NCI-H460 (cell line): ENCODE data around the gene SLCO2B1. TPM values are rescaled to one million over a fixed set of nuclear protein-coding genes. Genes with fewer than 3 reads are reported as not detected.
A peak's percentile ranks its signal among the peaks of the same experiment; 100 is the strongest.
"Not testable (repeated sequence)": the region's sequence is repeated elsewhere in the genome, so short reads cannot be mapped to it uniquely, and the experiment has no call there.

Experiments used
- DNase-seq: peaks from one replicate; pipeline ENCODE4 v3.0.0-alpha.2; 2016; ENCODE audit warnings: low read depth; ENCODE audit errors: extremely low read depth
- polyA plus RNA-seq: library from polyadenylated mRNA; depleted of rRNA; stranded (reverse); fragments of >200 nt; gene quantifications from 2 replicates; pipeline ENCODE4 v1.2.3, GENCODE V29; 2014; cell fraction: nucleus; rRNA removed
- total RNA-seq: library from RNA; depleted of rRNA; stranded (reverse); fragments of >200 nt; shearing (Covaris generic); gene quantifications from 2 replicates; pipeline ENCODE4 v1.2.3, GENCODE V29; 2014; rRNA removed

The SLCO2B1 gene
- 0.17 TPM in 1 of 2 replicates, not detected in the other for total RNA-seq
- 1.8 TPM in 1 of 2 replicates, not detected in the other for polyA plus RNA-seq

- no peak for DNase-seq
Measured at GRCh38 chr11:75150879-75151278, at the start of gene SLCO2B1. SLCO2B1 (plus strand) TSS chr11:75151107; CDS start chr11:75151382, 275 bp downstream.

- no peak for DNase-seq
Measured at GRCh38 chr11:75101424-75102128, 49.3 kb upstream of the SLCO2B1 start.

DNA sequence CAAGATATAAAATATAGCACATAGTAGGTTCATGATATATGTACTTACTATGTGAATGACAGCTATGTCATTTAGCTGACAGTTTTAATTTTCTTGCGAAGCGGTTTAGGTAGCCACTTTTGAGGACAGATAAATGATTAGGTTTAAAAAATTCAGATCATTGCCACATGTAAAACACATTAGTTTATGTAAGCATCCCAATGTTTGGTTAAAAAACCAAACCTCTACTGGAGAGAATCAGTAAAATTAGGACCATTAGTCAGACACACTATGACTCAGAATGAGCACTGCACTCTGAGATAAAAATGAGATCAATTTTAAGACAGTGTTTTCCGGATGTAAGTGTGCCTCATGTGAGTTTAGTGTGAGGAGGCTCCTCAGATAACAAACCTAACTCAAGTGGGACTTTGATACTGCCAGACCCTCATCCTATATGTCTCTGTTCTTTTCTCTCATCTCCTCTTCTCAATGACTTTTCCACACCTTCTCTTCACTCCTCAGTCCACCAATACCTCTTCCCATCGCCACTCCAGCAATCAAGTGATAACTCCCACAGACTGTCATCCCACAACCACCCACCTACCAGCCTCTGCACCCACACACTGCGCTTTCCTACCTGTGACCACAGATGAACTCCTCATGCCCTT lies 47.4 kb upstream of the SLCO2B1 start:
- DNase-seq = no peak

DNA sequence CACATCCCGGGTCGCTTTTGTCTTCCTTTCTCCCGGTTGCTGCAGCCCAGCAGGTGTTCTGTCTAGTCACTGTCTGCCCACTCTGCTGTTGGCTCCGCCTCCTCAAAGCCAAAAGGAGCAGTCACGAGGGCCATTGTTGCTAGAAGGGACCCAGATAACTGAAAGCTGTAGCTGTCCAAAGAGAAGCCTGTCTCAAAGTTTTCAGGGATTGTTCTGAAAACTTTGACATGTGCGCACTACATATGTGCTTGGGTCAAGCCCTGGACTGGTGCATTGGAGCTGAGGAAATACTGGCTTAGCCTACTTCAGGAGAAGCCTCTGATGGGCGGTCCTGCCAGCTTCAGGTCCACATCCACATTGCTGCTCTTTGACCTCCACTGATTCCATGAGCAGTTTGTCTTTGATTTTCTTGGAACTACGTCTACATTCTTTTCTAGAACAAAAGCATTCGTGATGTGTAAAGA lies 45.4 kb upstream of the SLCO2B1 start:
- DNase-seq = no peak

DNA sequence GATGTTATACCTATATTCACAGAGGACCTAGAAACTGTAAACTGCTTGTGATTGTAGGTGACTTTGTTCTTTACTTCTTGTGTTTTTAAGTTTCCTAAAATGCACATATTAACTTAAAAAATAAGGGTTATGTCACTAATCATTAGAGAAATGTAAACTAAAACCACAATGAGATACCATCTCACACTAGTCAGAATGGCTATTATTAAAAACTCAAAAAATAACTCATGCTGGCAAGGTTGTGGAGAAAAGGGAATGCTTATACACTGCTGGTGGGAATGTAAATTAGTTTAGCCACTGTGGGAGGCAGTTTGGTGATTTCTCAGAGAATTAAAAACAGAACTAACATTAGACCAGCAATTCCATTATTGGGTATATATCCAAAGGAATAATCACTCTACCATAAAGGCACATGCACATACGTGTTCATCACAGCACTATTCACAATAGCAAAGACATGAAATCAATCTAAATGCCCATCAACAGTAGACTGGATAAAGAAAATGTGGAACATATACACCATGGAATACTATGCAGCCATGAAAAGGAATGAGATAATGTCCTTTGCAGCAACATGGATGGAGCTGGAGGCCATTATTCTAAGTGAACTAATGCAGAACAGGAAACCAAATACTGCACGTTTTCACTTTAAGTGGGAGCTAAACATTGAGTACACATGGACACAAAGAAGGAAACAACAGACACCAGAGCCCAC lies 44.8 kb upstream of the SLCO2B1 start:
- not testable (repeated sequence) for DNase-seq

- no peak for DNase-seq
Measured at GRCh38 chr11:75107187-75107586, 43.7 kb upstream of the SLCO2B1 start.

DNA sequence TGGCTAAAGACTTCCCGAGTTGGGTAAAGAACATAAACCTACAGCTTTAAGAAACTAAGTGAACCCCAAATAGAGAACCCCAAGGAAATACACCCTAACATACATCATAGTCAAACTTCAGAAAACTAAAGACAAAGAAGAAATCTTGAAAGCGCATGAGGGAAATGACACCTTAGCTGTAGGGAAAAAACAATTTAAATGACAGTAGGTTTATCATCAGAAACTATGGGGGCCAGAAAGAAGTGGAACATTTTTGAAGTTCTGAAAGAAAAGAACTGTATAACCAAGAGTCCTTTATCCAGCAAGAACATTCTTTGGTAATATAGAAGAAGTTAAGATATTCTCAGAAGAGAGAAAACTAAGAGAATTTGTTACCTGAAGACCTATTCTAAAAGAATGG lies 38.7 kb upstream of the SLCO2B1 start:
- DNase-seq = no peak

- no peak for DNase-seq
Measured at GRCh38 chr11:75113030-75113429, 37.9 kb upstream of the SLCO2B1 start.

DNA sequence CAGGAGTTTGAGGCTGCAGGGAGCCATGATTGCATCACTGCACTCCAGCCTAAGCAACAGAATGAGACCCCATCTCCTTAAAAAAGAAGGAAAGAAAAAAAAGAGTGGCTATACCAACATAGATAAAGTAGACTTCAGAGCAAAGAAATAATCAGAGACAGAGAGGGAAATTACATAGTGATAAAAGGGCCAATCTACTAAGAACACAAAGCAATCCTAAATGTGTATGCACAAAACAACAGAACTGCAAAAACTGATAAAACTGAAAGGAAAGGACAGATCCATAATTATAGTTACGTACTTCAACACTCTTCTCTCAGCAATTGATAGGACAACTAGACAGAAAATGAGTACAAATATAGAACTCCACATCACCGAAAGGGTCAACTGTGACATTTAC lies 36.4 kb upstream of the SLCO2B1 start:
- DNase-seq = no peak

- no peak for DNase-seq
Measured at GRCh38 chr11:75118577-75118976, 32.3 kb upstream of the SLCO2B1 start.

DNA sequence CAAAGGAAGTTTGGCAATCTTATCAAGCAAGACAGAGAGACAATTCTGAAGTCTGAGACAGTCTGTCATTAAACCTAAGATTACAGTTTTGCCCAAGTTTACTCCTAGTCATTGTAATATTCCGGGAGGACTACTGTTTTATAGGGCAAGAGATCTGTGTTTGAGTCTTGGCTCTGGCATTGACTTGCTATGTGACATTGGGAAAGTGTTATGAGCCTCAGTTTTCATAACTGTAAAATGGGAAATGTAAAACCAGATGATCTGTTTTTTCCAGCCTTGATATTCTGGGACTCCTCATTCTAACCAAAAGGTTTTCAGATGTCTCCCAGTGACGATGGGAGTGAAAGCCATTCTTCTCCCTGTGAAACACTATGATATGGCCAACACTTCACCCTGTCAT lies 24.3 kb upstream of the SLCO2B1 start:
- DNase-seq = no peak

- DNase-seq = no peak
Measured at GRCh38 chr11:75132080-75132479, 18.8 kb upstream of the SLCO2B1 start.

- no peak for DNase-seq
Measured at GRCh38 chr11:75133976-75134375, 16.9 kb upstream of the SLCO2B1 start.

DNA sequence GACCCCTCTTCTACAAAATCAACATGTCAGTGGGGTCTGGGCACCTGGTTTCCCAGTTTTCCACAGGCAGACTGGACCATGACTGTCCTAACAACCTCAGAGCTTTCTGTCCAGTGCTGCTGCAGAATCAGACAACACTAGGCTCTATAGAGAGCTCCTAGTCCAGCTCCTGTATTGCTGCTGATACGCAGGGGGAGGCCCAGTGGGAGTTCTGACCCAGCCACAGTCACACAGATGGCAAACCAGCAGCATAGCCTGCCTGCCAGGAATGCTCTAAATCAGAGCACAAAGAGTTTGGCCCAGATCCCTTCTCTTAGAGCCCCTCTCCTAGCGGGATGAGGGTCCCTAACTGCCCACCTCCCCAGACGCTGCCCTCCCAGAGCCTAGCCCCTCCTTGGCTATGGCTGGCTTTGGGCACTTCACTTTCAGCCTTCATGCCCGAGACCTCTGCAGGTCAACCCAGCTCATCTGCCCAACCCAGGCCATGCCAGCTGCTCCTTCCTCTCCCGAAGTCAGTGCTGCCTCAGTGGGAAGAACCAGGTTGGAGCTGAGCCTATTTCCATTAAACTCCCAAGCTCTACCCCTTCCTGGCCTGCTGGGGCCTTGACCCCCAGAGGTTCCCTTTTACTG lies 15.8 kb upstream of the SLCO2B1 start:
- DNase-seq = no peak

- DNase-seq = no peak
Measured at GRCh38 chr11:75135651-75136050, 15.3 kb upstream of the SLCO2B1 start.

DNA sequence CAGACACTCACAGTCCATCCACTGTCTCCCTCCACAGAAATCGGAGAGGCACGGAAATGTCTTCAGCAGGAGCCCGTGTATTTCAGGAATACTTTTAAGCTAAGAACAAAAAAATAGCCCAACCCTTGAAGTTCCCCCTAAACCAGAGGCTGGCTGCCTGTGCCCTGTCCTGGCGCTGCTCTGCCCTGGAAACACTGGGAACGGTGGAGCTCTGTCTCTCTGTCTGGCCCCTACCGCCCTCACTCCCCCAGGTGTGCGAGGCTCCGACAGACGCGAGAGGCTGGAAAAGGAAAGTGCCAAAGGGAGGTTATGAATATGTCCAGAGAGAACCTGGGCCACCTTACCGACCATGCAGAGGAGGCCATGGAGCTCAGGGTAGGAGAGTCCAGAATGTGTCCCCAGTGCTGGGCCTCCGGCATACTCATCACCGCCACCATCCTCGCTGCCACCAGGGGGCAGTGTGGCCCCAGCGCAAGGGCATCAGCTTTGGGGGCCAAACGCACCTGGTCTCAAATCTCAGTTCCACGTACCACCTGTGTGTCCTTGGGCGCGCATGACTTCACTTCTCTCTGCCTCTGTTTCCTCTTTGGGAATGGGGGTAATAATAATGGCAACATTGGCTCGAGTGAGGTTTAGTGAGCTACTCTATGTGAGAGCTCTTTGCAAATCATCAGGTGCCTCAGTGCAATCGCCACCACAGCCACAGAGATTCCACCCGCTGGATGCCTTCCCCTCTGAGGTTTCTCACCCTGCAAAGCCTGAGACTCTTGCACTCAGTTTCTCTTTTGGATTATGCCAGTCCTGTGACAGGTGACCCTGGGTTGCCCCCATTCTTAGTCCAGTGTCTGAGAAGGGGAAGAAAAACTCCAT lies 10.4 kb upstream of the SLCO2B1 start:
- DNase-seq = peak; percentile 33

DNA sequence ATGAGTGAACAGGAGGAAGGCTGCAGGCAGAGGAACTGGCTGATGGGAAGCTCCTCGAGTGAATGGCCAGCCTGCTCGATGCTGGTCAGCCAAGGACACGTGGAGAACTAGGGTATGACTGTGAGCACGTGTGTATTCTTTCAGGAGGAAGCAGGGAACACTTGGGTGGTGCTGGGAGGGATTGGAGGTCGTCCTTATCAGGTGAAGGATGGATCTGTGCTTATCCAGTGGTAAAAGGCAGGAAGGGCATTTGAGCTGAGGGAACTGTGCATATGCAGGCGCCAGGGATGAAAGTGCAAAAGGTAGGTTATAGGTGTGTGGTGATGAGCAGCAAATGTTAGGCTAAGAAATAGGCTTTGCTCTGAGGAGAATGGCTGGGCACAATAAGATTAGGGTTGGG lies 9.7 kb upstream of the SLCO2B1 start:
- DNase-seq = no peak

GRCh38 chr11:75142714-75143419 lies 8.0 kb upstream of the SLCO2B1 start:
- DNase-seq = peak; percentile 73

GRCh38 chr11:75143420-75143731 lies 7.5 kb upstream of the SLCO2B1 start:
- DNase-seq = no peak

DNA sequence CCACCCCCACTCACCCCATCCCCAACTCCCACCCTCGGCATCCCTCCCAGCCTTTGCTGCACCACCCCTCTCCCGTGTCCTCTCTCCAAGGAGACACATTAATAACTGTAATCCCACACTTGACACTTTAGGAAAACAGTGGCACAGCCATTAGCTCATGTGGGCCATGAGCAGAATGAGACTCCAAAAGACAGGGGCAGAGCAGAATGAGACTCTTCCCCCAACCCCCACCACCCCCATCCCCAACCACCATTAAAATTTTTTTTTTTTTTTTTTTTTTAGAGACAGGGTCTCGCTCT lies 6.2 kb upstream of the SLCO2B1 start:
- DNase-seq = no peak
